Activated naive CD4-positive, alpha-beta T cell treated with anti-CD3 and anti-CD28 coated beads, Interleukin-2, amount 10 ng/mL, durations not matched to agents 7 days and 5 days (primary cell): Measurements from ENCODE around the gene CBARP.
"Not testable (repeated sequence)": the region's sequence is repeated elsewhere in the genome, so short reads cannot be mapped to it uniquely, and the experiment has no call there.

Experiments
- CTCF ChIA-PET: fragments of 350-600 bp; sonication (Branson Sonifier 250); formaldehyde crosslinking; loops from one replicate; lab custom pipeline; 2021; ENCODE audit warnings: antibody characterized with exemption; lab: Charles Lee
- DNase-seq: peaks from one replicate; pipeline ENCODE4 v3.0.0-alpha.2; 2020
- H3K27ac Mint-ChIP-seq: one replicate; pipeline ENCODE4 v1.8.0; 2021; ENCODE audit warnings: mild to moderate bottlenecking, moderate library complexity, mixed read lengths
- H3K27me3 Mint-ChIP-seq: one replicate; pipeline ENCODE4 v1.8.0; 2021; ENCODE audit warnings: mild to moderate bottlenecking, mixed read lengths
- H3K36me3 Mint-ChIP-seq: one replicate; pipeline ENCODE4 v1.8.0; 2021; ENCODE audit warnings: mixed read lengths
- H3K4me1 Mint-ChIP-seq: one replicate; pipeline ENCODE4 v1.8.0; 2021; ENCODE audit warnings: mixed read lengths
- H3K4me3 Mint-ChIP-seq: one replicate; pipeline ENCODE4 v1.8.0; 2021; ENCODE audit warnings: mild to moderate bottlenecking, moderate library complexity, mixed read lengths
- H3K9me3 Mint-ChIP-seq: one replicate; pipeline ENCODE4 v1.8.0; 2021; ENCODE audit warnings: mixed read lengths

CBARP gene

DNA sequence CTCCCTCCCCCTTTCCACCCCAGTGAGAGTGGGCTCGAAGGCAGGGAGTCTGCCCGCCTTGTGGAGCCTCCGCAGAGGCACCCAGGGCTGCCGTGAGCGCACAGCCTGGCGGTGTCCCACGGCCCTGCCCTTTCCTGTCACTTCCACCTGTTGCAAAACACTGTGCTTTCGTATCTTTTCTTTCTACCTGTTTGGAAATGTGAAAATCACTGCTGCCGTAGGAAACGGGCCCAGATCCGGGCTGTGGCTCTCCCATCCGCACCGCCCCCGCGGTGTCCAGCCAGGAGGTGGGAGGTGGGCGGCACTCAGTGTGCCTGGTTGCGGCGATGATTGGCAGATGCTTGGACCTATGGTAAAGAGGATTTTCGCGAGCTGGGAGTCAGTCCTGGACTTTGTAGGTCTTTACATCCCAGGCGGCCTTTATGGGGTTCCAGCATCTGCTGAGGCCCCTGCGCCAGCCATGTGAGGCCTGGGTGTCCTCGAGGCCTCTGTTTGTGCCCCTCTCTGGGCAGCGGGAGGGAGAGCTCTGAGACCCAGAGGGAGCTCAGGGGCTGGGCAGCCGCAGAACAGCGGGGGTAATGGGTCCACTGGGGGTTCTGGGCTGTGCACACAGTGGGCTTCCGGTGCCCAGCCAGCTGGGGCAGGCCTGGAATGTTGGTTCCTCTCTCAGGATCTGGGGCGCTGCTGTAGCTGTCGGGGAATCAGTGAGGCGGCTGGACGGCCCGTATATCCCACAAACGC lies 26.1 kb downstream of the CBARP start:
- Mint-ChIP-seq H3K36me3 (peaks cover 35% of the 10 kb centered on the region), H3K27me3 (no peaks in the 10 kb centered on the region), H3K4me1 (peaks cover 48% of the 10 kb centered on the region), H3K27ac (peak overlapping the region; percentile 78), H3K9me3 (no peaks in the 10 kb centered on the region), H3K4me3 (no peak overlapping the region)
- no peak for DNase-seq
- CTCF ChIA-PET = interaction anchor here (0.6 to 1.1 kb wide), 2 partner anchors 25 to 98 kb away, joined by 3 to 4 read pairs; no protein-coding TSS in a partner anchor

DNA sequence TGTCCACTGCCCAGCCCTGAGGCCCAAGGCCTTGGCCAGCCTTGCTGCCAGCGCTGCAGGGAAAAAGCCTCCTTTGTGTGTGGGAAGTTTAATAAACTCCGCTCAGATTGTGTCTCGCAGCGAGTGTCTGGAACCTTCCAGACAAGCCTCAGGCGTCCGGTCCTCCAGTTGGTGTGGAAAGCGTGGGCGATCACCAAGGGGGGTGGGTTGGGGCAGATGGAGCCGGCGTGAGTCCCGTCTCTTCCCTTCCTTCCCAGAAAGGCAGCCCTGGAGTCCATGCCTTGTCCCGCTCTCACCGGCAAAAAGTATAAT lies 27.6 kb downstream of the CBARP start:
- Mint-ChIP-seq H3K4me3 (no peak overlapping the region), H3K27ac (no peak overlapping the region), H3K4me1 (peaks cover 46% of the 10 kb centered on the region), H3K27me3 (no peaks in the 10 kb centered on the region), H3K9me3 (no peaks in the 10 kb centered on the region), H3K36me3 (peaks cover 34% of the 10 kb centered on the region)
- CTCF ChIA-PET = interaction anchor here (1.3 kb wide), 1 partner anchor 99 kb away, joined by 3 read pairs; no protein-coding TSS in a partner anchor
- DNase-seq = no peak

DNA sequence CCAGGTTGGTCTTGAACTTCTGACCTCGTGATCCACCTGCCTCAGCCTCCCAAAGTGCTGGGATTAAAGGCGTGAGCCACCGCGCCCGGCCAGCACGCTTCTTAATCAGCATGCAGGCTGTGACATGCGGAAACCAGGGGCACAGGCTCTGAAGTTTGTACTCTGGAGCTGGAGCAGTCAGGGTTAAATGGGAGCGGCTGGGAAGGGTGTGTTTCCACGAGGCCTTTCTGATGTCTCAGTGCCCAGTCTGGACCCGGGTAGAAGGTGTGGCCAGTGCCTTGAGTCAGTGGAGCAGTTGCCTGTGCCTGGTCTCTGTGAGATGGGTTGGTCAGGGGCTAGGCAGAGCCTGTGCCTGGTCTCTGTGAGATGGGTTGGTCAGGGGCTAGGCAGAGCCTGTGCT lies 29.0 kb downstream of the CBARP start:
- H3K9me3 Mint-ChIP-seq, CTCF ChIA-PET, DNase-seq: not testable (repeated sequence)

DNA sequence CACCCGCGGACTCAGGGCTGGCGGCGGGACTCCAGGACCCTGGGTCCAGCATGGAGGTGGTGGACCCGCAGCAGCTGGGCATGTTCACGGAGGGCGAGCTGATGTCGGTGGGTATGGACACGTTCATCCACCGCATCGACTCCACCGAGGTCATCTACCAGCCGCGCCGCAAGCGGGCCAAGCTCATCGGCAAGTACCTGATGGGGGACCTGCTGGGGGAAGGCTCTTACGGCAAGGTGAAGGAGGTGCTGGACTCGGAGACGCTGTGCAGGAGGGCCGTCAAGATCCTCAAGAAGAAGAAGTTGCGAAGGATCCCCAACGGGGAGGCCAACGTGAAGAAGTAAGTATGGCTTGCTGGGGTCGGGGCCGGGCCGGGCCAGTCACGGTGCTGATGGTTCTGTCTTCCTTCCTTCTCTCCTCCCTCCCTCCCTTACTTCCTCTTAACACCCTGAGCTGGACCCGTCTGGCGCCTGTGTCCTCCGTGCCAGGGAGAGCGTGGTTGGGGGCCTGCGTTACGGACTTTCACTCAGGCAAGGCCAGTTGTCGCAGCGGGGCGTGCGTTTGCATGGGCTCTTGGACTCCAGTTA lies 30.8 kb downstream of the CBARP start:
- Mint-ChIP-seq H3K9me3 (no peaks in the 10 kb centered on the region), H3K27me3 (no peaks in the 10 kb centered on the region), H3K36me3 (peaks cover 24% of the 10 kb centered on the region), H3K4me3 (peak overlapping the region; percentile 95), H3K4me1 (peaks cover 55% of the 10 kb centered on the region), H3K27ac (peak overlapping the region; percentile 94)
- CTCF ChIA-PET = no interaction called here
- DNase-seq = peak; percentile 52

More for the DNA sequence above, 29.0 kb downstream of the CBARP start:
- not testable (repeated sequence) for H3K27me3 Mint-ChIP-seq
- H3K4me3 Mint-ChIP-seq = peak overlapping the region; percentile 31
- H3K36me3 Mint-ChIP-seq = peaks cover 31% of the 10 kb centered on the region
- peak overlapping the region; percentile 52 for H3K27ac Mint-ChIP-seq
- H3K4me1 Mint-ChIP-seq = peaks cover 51% of the 10 kb centered on the region

DNA sequence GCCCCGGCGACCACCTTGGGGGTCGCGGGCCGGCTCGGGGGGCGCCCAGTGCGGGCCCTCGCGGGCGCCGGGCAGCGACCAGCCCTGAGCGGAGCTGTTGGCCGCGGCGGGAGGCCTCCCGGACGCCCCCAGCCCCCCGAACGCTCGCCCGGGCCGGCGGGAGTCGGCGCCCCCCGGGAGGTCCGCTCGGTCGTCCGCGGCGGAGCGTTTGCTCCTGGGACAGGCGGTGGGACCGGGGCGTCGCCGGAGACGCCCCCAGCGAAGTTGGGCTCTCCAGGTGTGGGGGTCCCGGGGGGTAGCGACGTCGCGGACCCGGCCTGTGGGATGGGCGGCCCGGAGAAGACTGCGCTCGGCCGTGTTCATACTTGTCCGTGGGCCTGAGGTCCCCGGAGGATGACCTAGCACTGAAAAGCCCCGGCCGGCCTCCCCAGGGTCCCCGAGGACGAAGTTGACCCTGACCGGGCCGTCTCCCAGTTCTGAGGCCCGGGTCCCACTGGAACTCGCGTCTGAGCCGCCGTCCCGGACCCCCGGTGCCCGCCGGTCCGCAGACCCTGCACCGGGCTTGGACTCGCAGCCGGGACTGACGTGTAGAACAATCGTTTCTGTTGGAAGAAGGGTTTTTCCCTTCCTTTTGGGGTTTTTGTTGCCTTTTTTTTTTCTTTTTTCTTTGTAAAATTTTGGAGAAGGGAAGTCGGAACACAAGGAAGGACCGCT lies 31.5 kb downstream of the CBARP start:
- CTCF ChIA-PET = no interaction called here
- peak overlapping the region; percentile 95 for H3K4me3 Mint-ChIP-seq
- no peaks in the 10 kb centered on the region for H3K27me3 Mint-ChIP-seq
- H3K27ac Mint-ChIP-seq = peak overlapping the region; percentile 94
- DNase-seq = no peak
- peaks cover 49% of the 10 kb centered on the region for H3K4me1 Mint-ChIP-seq
- H3K36me3 Mint-ChIP-seq = peaks cover 20% of the 10 kb centered on the region
- no peaks in the 10 kb centered on the region for H3K9me3 Mint-ChIP-seq

DNA sequence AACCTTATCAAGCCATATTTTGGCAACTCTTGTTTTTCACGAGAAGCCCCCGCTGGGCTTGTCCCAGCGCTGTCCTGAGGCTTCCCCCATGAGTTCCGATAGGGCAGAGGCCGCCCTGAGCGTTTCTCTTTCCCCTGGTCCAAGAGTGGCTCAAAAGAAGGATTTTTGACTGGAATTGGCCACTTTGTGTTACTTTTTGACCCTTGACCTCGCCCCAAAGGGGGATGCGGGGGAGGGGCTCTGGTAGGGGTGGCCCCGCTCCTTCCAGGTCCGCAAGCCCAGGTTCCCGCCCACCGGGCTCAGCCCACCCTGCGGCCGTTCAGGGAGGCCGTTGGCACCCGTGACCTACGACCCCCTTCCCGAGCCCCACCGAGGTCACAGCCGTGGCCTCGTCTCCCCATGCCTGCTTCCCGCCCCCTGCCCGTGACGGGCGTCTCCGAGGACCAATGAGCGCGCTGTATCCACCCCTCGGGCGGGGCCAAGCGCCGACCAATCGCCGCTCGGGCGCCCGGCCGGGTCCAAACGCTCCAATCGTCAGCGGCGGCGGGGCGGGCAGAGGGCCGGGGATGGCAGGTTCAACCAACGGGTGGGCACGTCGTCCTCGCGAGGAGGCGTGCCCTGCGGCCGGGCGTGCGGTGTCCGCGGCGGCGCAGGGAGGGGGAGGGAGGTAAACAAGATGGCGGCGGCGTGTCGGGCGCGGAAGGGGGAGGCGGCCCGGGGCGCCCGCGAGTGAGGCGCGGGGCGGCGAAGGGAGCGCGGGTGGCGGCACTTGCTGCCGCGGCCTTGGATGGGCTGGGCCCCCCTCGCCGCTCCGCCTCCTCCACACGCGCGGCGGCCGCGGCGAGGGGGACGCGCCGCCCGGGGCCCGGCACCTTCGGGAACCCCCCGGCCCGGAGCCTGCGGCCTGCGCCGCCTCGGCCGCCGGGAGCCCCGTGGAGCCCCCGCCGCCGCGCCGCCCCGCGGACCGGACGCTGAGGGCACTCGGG lies 32.4 kb downstream of the CBARP start, which contains the start of gene STK11:
Gene STK11, plus strand, starts transcription at position 665 of the 986 bp plus-strand sequence. CDS start 1,136 bp downstream, outside the sequence.
- Mint-ChIP-seq H3K36me3 (peaks cover 18% of the 10 kb centered on the region), H3K4me1 (peaks cover 46% of the 10 kb centered on the region), H3K9me3 (no peaks in the 10 kb centered on the region), H3K27ac (peak within 1 kb of the TSS; percentile 94), H3K27me3 (no peaks in the 10 kb centered on the region), H3K4me3 (peak within 1 kb of the TSS; percentile 95)
- CTCF ChIA-PET = no interaction called here
- peak; percentile 99 for DNase-seq

DNA sequence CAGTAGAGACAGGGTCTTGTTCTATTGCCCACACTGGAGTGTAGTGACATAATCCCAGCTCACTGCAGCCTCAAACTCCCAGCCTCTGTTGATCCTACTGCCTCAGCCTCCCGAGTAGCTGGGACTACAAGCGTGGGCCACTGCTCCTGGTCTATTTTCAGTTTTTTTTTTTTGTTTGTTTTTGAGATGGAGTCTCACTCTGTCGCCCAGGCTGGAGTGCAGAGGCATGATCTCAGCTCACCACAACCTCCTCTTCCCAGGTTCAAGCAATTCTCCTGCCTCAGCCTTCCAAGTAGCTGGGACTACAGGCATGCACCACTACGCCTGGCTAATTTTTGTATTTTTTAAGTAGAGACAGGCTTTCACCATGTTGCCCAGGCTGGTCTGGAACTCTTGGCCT lies 37.2 kb downstream of the CBARP start:
- peaks cover 24% of the 10 kb centered on the region for H3K4me1 Mint-ChIP-seq
- H3K27ac Mint-ChIP-seq, H3K9me3 Mint-ChIP-seq, DNase-seq, H3K4me3 Mint-ChIP-seq, H3K36me3 Mint-ChIP-seq, H3K27me3 Mint-ChIP-seq: not testable (repeated sequence)
- CTCF ChIA-PET = interaction anchor here (0.7 to 1.2 kb wide), 3 partner anchors 43 to 193 kb away, joined by 3 to 4 read pairs (median 3); no protein-coding TSS in a partner anchor

DNA sequence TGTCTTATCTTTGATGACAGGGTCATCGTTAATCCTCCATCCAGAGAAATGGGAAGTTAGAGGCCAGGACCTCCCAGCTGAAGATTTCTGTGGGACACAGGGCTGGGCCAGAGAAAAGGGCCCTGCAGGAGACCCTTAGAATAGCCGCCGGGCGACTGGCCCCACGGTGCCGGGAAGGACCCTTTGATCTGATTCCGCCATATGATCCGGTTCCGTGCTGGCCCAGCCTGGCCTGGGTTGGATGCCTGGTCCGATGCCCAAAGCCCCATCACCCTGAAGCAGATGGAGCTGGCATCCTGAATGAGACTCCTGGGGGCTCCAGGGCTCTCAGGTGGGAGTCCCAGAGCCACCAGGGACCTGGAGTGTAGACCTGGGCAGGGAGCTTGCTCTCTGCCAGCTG lies 38.3 kb downstream of the CBARP start:
- CTCF ChIA-PET = interaction anchor here (0.8 to 1.2 kb wide), 2 partner anchors 41 to 86 kb away, joined by 3 to 4 read pairs; no protein-coding TSS in a partner anchor
- H3K27me3 Mint-ChIP-seq = no peaks in the 10 kb centered on the region
- no peaks in the 10 kb centered on the region for H3K9me3 Mint-ChIP-seq
- no peak overlapping the region for H3K27ac Mint-ChIP-seq
- DNase-seq = no peak
- H3K4me3 Mint-ChIP-seq = no peak overlapping the region
- H3K4me1 Mint-ChIP-seq = peaks cover 18% of the 10 kb centered on the region
- H3K36me3 Mint-ChIP-seq = no peaks in the 10 kb centered on the region

DNA sequence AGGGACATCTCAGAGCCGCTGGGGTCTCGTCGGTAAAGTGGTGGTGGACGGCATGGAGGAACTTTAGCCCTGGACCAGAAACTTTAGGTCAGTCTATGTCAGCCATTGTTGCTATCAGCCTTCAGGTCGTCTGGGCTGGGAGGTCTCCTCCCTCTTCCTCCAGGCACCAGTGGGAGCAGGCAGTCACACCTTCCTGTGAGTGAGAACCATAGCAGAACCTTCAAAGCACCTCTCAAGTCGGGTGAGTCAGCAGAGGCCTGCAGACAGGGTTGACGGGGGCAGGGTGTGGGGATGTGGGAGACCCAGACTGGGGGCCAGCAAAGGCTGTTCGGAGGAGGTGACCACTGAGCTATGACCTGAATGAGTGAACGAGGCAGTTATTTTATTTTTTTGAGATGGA lies 48.4 kb downstream of the CBARP start:
- H3K4me1 Mint-ChIP-seq = peaks cover 35% of the 10 kb centered on the region
- peak overlapping the region; percentile 66 for H3K27ac Mint-ChIP-seq
- peak; percentile 69 for DNase-seq
- H3K9me3 Mint-ChIP-seq = no peaks in the 10 kb centered on the region
- H3K36me3 Mint-ChIP-seq = no peaks in the 10 kb centered on the region
- CTCF ChIA-PET = no interaction called here
- H3K4me3 Mint-ChIP-seq = no peak overlapping the region
- H3K27me3 Mint-ChIP-seq = no peaks in the 10 kb centered on the region

DNA sequence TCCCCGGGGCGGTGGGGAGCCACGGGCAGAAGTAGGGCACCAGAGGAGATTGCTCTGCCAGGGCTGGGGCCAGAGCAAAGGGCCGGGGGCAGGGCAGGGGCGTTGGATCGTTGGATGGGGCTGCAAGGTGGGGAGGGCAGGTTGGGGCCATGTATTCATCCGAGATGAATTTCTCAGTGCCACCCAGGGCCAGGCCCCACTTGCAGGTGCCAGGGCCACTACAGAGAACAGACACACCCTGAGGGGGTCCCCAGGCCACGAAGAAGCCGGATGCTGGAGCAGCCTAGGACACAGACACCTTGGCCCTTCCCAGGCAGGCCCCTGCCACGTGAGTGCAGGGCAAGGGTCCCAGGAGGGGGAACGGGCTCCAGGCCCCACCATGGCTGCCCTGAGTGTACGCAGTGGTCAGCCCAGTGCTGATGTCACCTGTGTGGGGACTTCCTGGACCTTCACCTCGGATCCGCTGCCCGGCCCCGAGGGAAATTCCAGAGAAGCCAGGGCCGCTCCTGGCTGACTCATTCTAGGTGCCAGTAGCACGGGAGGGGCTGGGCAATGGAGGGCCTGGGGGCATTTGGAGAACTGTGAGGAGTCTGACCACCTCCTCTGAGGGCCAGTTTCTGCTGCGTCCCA lies 54.1 kb downstream of the CBARP start:
- DNase-seq = no peak
- Mint-ChIP-seq H3K27ac (no peak overlapping the region), H3K36me3 (no peaks in the 10 kb centered on the region), H3K4me1 (peaks cover 19% of the 10 kb centered on the region), H3K9me3 (no peaks in the 10 kb centered on the region), H3K27me3 (peaks cover 31% of the 10 kb centered on the region), H3K4me3 (no peak overlapping the region)
- CTCF ChIA-PET = no interaction called here

DNA sequence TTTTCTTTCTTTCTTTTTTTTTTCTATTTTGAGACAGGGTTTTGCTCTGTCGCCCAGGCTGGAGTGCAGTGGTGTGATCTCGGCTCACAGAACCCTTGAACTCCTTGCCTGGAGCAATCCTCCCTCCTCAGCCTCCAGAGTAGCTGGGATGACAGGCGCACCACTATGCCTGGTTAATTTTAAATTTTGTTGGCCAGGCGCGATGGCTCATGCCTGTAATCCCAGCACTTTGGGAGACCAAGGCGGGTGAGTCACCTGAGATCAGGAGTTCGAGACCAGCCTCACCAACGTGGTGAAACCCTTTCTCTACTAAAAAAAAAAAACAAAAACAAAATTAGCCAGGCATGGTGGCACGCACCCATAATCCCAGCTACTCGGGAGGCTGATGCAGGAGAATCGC lies 55.1 kb downstream of the CBARP start:
- Mint-ChIP-seq H3K36me3 (no peaks in the 10 kb centered on the region), H3K4me3 (no peak overlapping the region), H3K9me3 (no peaks in the 10 kb centered on the region), H3K4me1 (peaks cover 17% of the 10 kb centered on the region), H3K27ac (no peak overlapping the region), H3K27me3 (peaks cover 35% of the 10 kb centered on the region)
- DNase-seq = no peak
- CTCF ChIA-PET = interaction anchor here (0.6 kb wide), 1 partner anchor 62 kb away, joined by 3 read pairs; no protein-coding TSS in a partner anchor

DNA sequence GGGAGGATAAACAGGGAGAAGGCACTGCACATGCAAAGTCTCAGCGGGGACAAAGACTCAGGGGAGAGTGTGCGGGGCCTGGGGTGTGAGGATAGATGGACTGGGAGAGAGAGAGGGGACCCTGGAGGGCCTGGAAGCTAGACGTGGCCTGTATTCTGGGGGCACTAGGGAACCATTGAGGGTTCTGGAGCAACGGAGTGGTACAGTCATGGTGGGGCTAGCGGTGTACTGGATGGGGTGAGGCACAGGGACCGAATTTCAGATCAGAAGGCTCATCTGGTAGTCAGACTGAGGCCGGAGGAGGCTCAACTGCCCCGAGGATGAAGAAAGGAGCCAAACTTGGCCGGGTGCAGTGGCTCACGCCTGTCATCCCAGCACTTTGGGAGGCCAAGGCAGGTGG lies 55.7 kb downstream of the CBARP start:
- DNase-seq = no peak
- Mint-ChIP-seq H3K36me3 (no peaks in the 10 kb centered on the region), H3K4me3 (no peak overlapping the region), H3K9me3 (no peaks in the 10 kb centered on the region), H3K27me3 (peaks cover 42% of the 10 kb centered on the region), H3K27ac (no peak overlapping the region), H3K4me1 (peaks cover 19% of the 10 kb centered on the region)
- CTCF ChIA-PET = interaction anchor here (0.6 kb wide), 1 partner anchor 63 kb away, joined by 3 read pairs; no protein-coding TSS in a partner anchor

DNA sequence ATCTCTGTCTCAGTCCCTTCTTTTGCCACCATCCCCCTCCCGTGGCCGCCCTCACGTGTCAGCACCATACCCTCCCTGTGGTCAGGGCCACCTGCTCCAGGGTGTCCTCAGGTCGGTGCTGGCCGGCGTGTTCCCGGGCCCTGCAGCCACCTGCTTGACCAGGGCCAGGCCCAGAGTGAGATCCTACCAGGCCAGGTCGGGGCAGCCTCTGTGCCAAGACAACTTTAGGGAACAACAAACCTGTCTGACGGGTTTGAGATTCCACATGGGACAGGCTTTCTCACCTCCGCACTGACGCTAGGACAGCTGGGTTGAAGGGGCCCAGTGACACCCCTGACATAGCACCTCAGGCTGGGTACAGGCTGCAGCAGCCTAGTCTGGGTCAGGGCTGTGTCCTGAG lies 56.2 kb downstream of the CBARP start:
- Mint-ChIP-seq H3K4me1 (peaks cover 19% of the 10 kb centered on the region), H3K36me3 (no peaks in the 10 kb centered on the region), H3K9me3 (no peaks in the 10 kb centered on the region), H3K27ac (no peak overlapping the region), H3K27me3 (peaks cover 45% of the 10 kb centered on the region), H3K4me3 (no peak overlapping the region)
- CTCF ChIA-PET = no interaction called here
- DNase-seq = no peak
